ENCODE measurements around the gene CRNKL1.

Gene CRNKL1

DNA sequence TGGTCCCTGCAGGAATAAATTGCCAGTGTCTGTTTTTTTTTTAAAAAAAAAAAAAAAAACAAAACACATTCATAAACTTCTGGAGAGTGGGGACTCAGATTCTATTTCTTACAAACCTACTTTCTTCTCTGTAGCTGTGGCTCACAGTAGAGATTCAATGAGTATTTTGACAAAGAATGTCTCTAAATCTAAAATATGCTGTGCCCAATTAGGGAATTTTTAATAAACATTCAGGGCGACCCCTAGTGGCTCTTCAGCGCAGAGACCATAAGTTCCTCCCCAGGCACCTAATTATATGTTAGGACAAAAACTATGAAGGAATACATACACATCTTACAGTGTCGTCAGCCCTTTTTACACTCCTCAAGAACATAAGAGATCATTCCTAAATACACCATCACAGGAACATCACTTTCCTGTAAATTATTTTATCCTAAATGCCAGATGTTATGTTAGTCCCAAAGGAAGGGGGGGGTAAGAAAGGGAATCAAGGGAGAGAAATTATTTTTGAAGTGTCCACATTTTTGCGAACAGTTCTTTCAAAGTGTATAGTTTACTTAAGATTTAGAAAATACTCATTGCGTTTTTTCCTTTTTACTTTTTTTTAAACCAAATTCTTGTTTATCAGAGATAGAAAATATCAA, 56.9 kb downstream of the CRNKL1 start:
- Histone ChIP-seq H3K27ac (no peak overlapping the region), H3K79me2 (no peaks in the 10 kb centered on the region), H3K9me3 (ENCODE audit: control insufficient read depth, low read length) (no peaks in the 10 kb centered on the region), H3K27me3 (ENCODE audit: control insufficient read depth, insufficient read depth, low read length) (no peaks in the 10 kb centered on the region), H3K4me2 (ENCODE audit: low read length) (no peak overlapping the region), H3K4me3 (ENCODE audit: low read depth, low read length) (no peak overlapping the region), H3K36me3 (ENCODE audit: control insufficient read depth, insufficient read depth, low read length) (no peaks in the 10 kb centered on the region), H3K9ac (no peak overlapping the region), H2AFZ (no peak overlapping the region), H3K4me1 (peaks cover 35% of the 10 kb centered on the region)
- TF ChIP-seq CTCF (IDR thresholded peaks at IDR 0.05) = peak; percentile 82

DNA sequence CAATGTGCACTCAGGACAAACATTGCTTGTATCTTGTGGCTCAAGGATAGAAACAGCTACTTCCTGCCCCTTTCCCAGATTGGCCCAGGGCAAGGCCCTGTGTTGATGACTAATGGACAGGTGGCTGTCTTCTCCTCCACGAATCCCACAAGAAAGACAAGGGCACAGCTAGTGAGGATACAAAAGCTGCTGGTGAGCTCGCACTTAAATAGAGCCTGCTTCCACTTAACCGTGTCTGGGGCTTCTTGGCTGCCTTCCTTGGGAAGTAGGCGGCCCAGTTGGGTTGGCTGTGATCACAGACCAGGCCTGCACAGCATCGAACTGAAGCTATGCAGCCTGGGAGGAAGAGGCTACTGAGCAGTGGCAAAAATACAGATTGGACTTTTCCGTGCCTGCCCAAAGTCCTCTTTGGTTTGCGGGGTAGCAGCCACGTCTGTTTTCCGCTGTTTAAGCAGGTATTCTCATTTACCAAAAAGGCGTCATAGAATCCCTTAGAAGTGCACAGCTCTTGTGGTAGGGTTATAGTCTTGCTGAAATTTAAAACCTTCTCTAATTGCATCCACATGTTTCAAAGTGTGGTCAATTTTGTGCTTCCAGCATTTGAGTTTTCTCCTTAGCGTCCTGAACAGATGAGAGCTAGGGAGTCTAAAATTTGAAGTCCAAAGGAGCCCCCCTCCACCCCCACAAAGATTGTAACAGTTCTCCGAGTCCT, 58.2 kb downstream of the CRNKL1 start:
- Histone ChIP-seq H3K4me3 (ENCODE audit: low read depth, low read length) (no peak overlapping the region), H3K36me3 (ENCODE audit: control insufficient read depth, insufficient read depth, low read length) (no peaks in the 10 kb centered on the region), H3K79me2 (no peaks in the 10 kb centered on the region), H3K9ac (no peak overlapping the region), H3K4me2 (ENCODE audit: low read length) (no peak overlapping the region), H3K27me3 (ENCODE audit: control insufficient read depth, insufficient read depth, low read length) (no peaks in the 10 kb centered on the region), H3K27ac (peak overlapping the region; percentile 64), H2AFZ (peak overlapping the region; percentile 82), H3K9me3 (ENCODE audit: control insufficient read depth, low read length) (no peaks in the 10 kb centered on the region), H3K4me1 (peaks cover 25% of the 10 kb centered on the region)
- TF ChIP-seq CTCF (IDR thresholded peaks at IDR 0.05) = no peak

GRCh38 chr20:19992996-19993908, 59.0 kb downstream of the CRNKL1 start:
- Histone ChIP-seq H3K4me3 (ENCODE audit: low read depth, low read length) (no peak overlapping the region), H3K79me2 (no peaks in the 10 kb centered on the region)

GRCh38 chr20:19991854-19992253, 60.4 kb downstream of the CRNKL1 start:
- Histone ChIP-seq H3K27me3 (ENCODE audit: control insufficient read depth, insufficient read depth, low read length) (no peaks in the 10 kb centered on the region), H2AFZ (no peak overlapping the region), H3K27ac (no peak overlapping the region), H3K4me3 (ENCODE audit: low read depth, low read length) (no peak overlapping the region), H3K9me3 (ENCODE audit: control insufficient read depth, low read length) (no peaks in the 10 kb centered on the region), H3K36me3 (ENCODE audit: control insufficient read depth, insufficient read depth, low read length) (no peaks in the 10 kb centered on the region), H3K9ac (no peak overlapping the region), H3K4me2 (ENCODE audit: low read length) (no peak overlapping the region), H3K79me2 (peaks cover 3% of the 10 kb centered on the region), H3K4me1 (peaks cover 16% of the 10 kb centered on the region)
- TF ChIP-seq CTCF (IDR thresholded peaks at IDR 0.05) = no peak

More at GRCh38 chr20:19992996-19993908, 59.0 kb downstream of the CRNKL1 start:
- no peak for TF ChIP-seq CTCF (IDR thresholded peaks at IDR 0.05)
- Histone ChIP-seq H3K27ac (peak overlapping the region; percentile 64), H3K36me3 (ENCODE audit: control insufficient read depth, insufficient read depth, low read length) (no peaks in the 10 kb centered on the region), H2AFZ (peak overlapping the region; percentile 82), H3K4me1 (peaks cover 16% of the 10 kb centered on the region), H3K27me3 (ENCODE audit: control insufficient read depth, insufficient read depth, low read length) (no peaks in the 10 kb centered on the region), H3K4me2 (ENCODE audit: low read length) (no peak overlapping the region), H3K9me3 (ENCODE audit: control insufficient read depth, low read length) (no peaks in the 10 kb centered on the region), H3K9ac (no peak overlapping the region)
